OCI-LY1 (cell line): ENCODE results near the gene IL17RB.

ENCODE experiments used
- H2AFZ ChIP-seq: fragments of 200-600 bp; sonication (generic), shearing (Covaris generic); 2 replicates; pipeline ENCODE4 v1.6.0; 2014; ENCODE audit warnings: antibody characterized with exemption, mild to moderate bottlenecking, low read length
- H3F3A ChIP-seq: fragments of 200-600 bp; sonication (generic), shearing (Covaris generic); 2 replicates; pipeline ENCODE4 v1.6.0; 2014; ENCODE audit warnings: mild to moderate bottlenecking, antibody characterized with exemption, low read length, moderate library complexity; ENCODE audit not compliant: insufficient read depth
- H3K27ac ChIP-seq: fragments of 200-600 bp; sonication (generic); 2 replicates; pipeline ENCODE4 v1.5.1; 2014; ENCODE audit warnings: low read length, mixed run types, mild to moderate bottlenecking, low read depth; ENCODE audit not compliant: poor library complexity, severe bottlenecking
- H3K27me3 ChIP-seq: fragments of 200-600 bp; sonication (generic); 2 replicates; pipeline ENCODE4 v1.6.0; 2014; ENCODE audit warnings: antibody characterized with exemption, mild to moderate bottlenecking, low read length, moderate library complexity; ENCODE audit not compliant: insufficient read depth
- H3K36me3 ChIP-seq: fragments of 200-600 bp; sonication (generic); 2 replicates; pipeline ENCODE4 v1.6.1; 2014; ENCODE audit warnings: mild to moderate bottlenecking, antibody characterized with exemption, low read length, moderate library complexity, mixed read lengths; ENCODE audit not compliant: insufficient read depth
- H3K4me1 ChIP-seq: fragments of 200-600 bp; sonication (generic); 2 replicates; pipeline ENCODE4 v1.5.1; 2014; ENCODE audit warnings: mild to moderate bottlenecking, low read length, moderate library complexity; ENCODE audit not compliant: insufficient read depth, severe bottlenecking
- H3K4me2 ChIP-seq: fragments of 200-600 bp; sonication (generic), shearing (Covaris generic); 2 replicates; pipeline ENCODE4 v1.6.1; 2014; ENCODE audit warnings: low read length
- H3K4me3 ChIP-seq: fragments of 200-600 bp; sonication (generic); 2 replicates; pipeline ENCODE4 v1.5.1; 2014; ENCODE audit warnings: low read length, low read depth, mild to moderate bottlenecking, mixed read lengths; ENCODE audit not compliant: poor library complexity, severe bottlenecking
- H3K79me2 ChIP-seq: fragments of 200-600 bp; shearing (Covaris generic); 2 replicates; pipeline ENCODE4 v1.6.1; 2016; ENCODE audit warnings: mixed run types, low read length, mixed read lengths; ENCODE audit not compliant: insufficient read depth
- H3K9ac ChIP-seq: fragments of 200-600 bp; sonication (generic), shearing (Covaris generic); 2 replicates; pipeline ENCODE4 v1.6.1; 2014; ENCODE audit warnings: mild to moderate bottlenecking, low read length, mixed read lengths
- H3K9me2 ChIP-seq: fragments of 200-600 bp; sonication (generic), shearing (Covaris generic); 2 replicates; pipeline ENCODE4 v1.6.1; 2014; ENCODE audit warnings: low read depth, mild to moderate bottlenecking, low read length, mixed read lengths
- H3K9me3 ChIP-seq: fragments of 200-600 bp; shearing (Covaris generic); 2 replicates; pipeline ENCODE4 v1.6.1; 2014; ENCODE audit warnings: low read length, mixed read lengths
- H4K20me1 ChIP-seq: fragments of 200-600 bp; sonication (generic), shearing (Covaris generic); 2 replicates; pipeline ENCODE4 v1.6.0; 2016; ENCODE audit warnings: mild to moderate bottlenecking, low read length; ENCODE audit not compliant: insufficient read depth
- CTCF ChIP-seq: fragments of 200-600 bp; sonication (generic), shearing (Covaris generic); IDR thresholded peaks from 2 replicates; pipeline ENCODE4 v1.5.1; 2017; ENCODE audit warnings: mild to moderate bottlenecking, antibody characterized with exemption, low read length, moderate library complexity, mixed read lengths
- EZH2 ChIP-seq: fragments of 200-600 bp; sonication (generic), shearing (Covaris generic); IDR thresholded peaks from 2 replicates; pipeline ENCODE4 v1.8.0; 2017; ENCODE audit warnings: borderline replicate concordance, mixed run types, mild to moderate bottlenecking, antibody characterized with exemption, low read length, moderate library complexity, mixed read lengths

The IL17RB gene

GRCh38 chr3:53891497-53892285, 45.3 kb downstream of the IL17RB start, which contains the start of gene SELENOK:
Gene SELENOK (minus strand): TSS chr3:53891859.
- peak within 1 kb of the TSS; percentile 21 for H3K27ac ChIP-seq
- peak within 1 kb of the TSS; percentile 80 for H3K9ac ChIP-seq
- no peaks in the 10 kb centered on the region for H4K20me1 ChIP-seq
- H3K36me3 ChIP-seq = peaks cover 22% of the 10 kb centered on the region
- H3K4me2 ChIP-seq = peak within 1 kb of the TSS; percentile 97
- H2AFZ ChIP-seq = peak within 1 kb of the TSS; percentile 32
- H3F3A ChIP-seq = no peaks in the 10 kb centered on the region
- TF ChIP-seq EZH2 (no peak), CTCF (no peak)
- H3K4me3 ChIP-seq = peak within 1 kb of the TSS; percentile 85
- peaks cover 24% of the 10 kb centered on the region for H3K4me1 ChIP-seq
- no peaks in the 10 kb centered on the region for H3K9me3 ChIP-seq
- no peaks in the 10 kb centered on the region for H3K9me2 ChIP-seq
- H3K79me2 ChIP-seq = peaks cover 37% of the 10 kb centered on the region
- H3K27me3 ChIP-seq = no peaks in the 10 kb centered on the region

- H3K27ac ChIP-seq = peak overlapping the region; percentile 21
- peaks cover 16% of the 10 kb centered on the region for H3K36me3 ChIP-seq
- H3K4me2 ChIP-seq = peak overlapping the region; percentile 63
- H3K4me3 ChIP-seq = peak overlapping the region; percentile 85
- H3K27me3 ChIP-seq = no peaks in the 10 kb centered on the region
- no peaks in the 10 kb centered on the region for H3K9me2 ChIP-seq
- no peaks in the 10 kb centered on the region for H4K20me1 ChIP-seq
- peaks cover 24% of the 10 kb centered on the region for H3K4me1 ChIP-seq
- peak overlapping the region; percentile 41 for H3K9ac ChIP-seq
- H2AFZ ChIP-seq = peak overlapping the region; percentile 32
- H3F3A ChIP-seq = no peaks in the 10 kb centered on the region
- no peak for TF ChIP-seq EZH2
- TF ChIP-seq CTCF = no peak
- H3K9me3 ChIP-seq = no peaks in the 10 kb centered on the region
- peaks cover 37% of the 10 kb centered on the region for H3K79me2 ChIP-seq
These were observed 45.9 kb downstream of the IL17RB start for GRCh38 chr3:53892286-53892637.

- no peaks in the 10 kb centered on the region for H4K20me1 ChIP-seq
- no peaks in the 10 kb centered on the region for H3F3A ChIP-seq
- H3K4me3 ChIP-seq = no peak overlapping the region
- no peak overlapping the region for H3K9ac ChIP-seq
- H3K4me1 ChIP-seq = no peaks in the 10 kb centered on the region
- H2AFZ ChIP-seq = no peak overlapping the region
- no peaks in the 10 kb centered on the region for H3K9me2 ChIP-seq
- no peak overlapping the region for H3K27ac ChIP-seq
- H3K79me2 ChIP-seq = no peaks in the 10 kb centered on the region
- no peak overlapping the region for H3K4me2 ChIP-seq
- H3K9me3 ChIP-seq = no peaks in the 10 kb centered on the region
- H3K27me3 ChIP-seq = no peaks in the 10 kb centered on the region; the same call in 1 of the 2 replicates
- no peaks in the 10 kb centered on the region for H3K36me3 ChIP-seq
- no peak for TF ChIP-seq EZH2
- no peak for TF ChIP-seq CTCF
These were observed 53.4 kb downstream of the IL17RB start for GRCh38 chr3:53899750-53900149.
